GM10248 (cell line): Measurements from ENCODE around the gene KCNH4.

Experiments
- CTCF ChIA-PET: fragments of 300-600 bp; sonication (Branson Sonifier 250); formaldehyde crosslinking; extraction: SDS; loops from one replicate; lab custom pipeline; 2021; ENCODE audit warnings: antibody characterized with exemption; lab: Yijun Ruan, JAX
- POLR2A ChIA-PET: fragments of 350-650 bp; sonication (Branson Sonifier 250); formaldehyde crosslinking; extraction: SDS; loops from one replicate; lab custom pipeline; 2020; ENCODE audit warnings: antibody characterized with exemption; lab: Yijun Ruan, JAX
- DNase-seq: peaks from one replicate; pipeline ENCODE4 v3.0.0; 2012; ENCODE audit errors: extremely low spot score
- TF ChIP-seq, protein P1 (sequence below): IDR thresholded peaks from 2 replicates; pipeline ENCODE4 v1.5.1; 2012; ENCODE audit warnings: mild to moderate bottlenecking, low read depth; ENCODE audit errors: extremely low read depth, missing control alignments, control extremely low read depth

Gene KCNH4

DNA sequence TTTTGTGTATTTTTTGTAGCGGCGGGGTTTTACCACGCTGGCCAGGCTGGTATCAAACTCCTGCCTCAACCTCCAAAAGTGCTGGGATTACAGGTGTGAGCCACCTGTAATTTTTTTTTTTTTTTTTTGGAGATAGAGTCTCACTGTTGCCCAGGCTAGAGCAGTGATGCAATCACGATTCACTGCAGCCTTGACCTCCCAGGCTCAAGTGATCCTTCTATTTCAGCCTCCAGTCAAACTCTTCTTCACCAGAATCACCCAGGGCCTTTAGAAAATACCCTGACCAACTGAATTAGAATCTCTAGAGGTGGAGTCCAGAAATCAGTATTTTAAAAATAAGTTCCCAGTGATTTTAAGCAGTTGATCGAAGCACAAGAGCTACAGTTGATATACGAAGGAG lies 45.8 kb downstream of the KCNH4 start:
- CTCF ChIA-PET, result interaction anchor here (0.9 to 8.2 kb wide), 9 partner anchors 10 to 112 kb away, joined by 3 to 47 read pairs (median 5); partner anchors contain the start of gene KCNH4
- DNase-seq, result no peak
- POLR2A ChIA-PET, result interaction anchor here (0.6 kb wide), 1 partner anchor 1183 kb away, joined by 5 read pairs; no protein-coding TSS in a partner anchor
- TF ChIP-seq, protein P1, sequence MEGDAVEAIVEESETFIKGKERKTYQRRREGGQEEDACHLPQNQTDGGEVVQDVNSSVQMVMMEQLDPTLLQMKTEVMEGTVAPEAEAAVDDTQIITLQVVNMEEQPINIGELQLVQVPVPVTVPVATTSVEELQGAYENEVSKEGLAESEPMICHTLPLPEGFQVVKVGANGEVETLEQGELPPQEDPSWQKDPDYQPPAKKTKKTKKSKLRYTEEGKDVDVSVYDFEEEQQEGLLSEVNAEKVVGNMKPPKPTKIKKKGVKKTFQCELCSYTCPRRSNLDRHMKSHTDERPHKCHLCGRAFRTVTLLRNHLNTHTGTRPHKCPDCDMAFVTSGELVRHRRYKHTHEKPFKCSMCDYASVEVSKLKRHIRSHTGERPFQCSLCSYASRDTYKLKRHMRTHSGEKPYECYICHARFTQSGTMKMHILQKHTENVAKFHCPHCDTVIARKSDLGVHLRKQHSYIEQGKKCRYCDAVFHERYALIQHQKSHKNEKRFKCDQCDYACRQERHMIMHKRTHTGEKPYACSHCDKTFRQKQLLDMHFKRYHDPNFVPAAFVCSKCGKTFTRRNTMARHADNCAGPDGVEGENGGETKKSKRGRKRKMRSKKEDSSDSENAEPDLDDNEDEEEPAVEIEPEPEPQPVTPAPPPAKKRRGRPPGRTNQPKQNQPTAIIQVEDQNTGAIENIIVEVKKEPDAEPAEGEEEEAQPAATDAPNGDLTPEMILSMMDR, result no peak

DNA sequence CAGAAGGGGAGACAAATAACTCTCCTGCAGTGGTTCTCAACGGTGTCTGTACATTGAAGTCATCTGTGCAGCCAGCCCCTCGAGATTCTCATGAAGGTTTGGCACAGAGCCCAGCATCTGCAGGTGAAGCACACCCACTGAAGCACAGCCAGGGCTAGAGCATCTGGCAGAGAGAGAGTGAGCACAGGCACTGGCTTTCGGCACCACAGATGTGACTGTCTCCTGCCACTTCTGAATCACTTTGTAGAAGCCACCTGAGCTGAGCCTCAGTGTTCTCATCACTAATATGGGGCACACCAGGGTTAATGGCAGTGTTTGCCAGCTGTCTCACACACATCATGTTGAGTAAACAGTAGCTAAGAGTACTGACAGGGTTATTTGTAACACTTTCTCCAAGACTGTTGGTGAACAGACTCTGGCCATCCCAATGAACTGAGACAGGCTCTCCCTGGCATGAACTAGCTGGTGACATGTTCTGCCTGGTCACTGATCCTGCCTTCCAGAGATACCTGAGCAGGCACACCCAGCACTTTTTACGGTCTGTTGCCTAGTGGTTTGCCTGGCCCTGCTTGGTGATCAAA lies 47.4 kb downstream of the KCNH4 start:
- TF ChIP-seq, protein P1, result no peak
- ChIA-PET POLR2A (no interaction called here), CTCF (interaction anchor here (1.0 to 8.2 kb wide), 7 partner anchors 9 to 379 kb away, joined by 3 to 47 read pairs (median 4); no protein-coding TSS in a partner anchor)
- DNase-seq, result peak; percentile 61

DNA sequence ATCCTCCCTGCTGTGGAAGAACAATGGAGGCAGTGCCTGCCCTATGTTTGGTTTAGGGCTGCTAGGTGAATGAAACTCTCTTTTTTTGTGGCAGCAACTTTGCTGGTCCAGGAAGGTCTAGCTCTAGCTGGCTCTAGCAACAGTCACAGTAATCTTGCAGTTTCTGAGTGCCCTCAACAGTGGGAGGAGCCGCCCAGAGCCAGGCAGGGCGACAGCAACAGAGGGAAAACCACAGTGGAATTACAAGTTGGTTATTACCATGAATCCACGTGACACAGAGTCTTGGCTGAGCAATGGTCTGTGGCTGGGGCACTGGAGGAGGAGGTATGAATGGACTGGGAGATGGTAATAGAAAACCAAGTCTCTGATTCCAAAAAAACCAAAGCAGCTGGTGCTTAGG lies 48.0 kb downstream of the KCNH4 start:
- DNase-seq, result no peak
- ChIA-PET CTCF (interaction anchor here (1.2 to 8.2 kb wide), 2 partner anchors 10 to 14 kb away, joined by 3 to 47 read pairs; no protein-coding TSS in a partner anchor), POLR2A (no interaction called here)
- TF ChIP-seq, protein P1, result no peak

DNA sequence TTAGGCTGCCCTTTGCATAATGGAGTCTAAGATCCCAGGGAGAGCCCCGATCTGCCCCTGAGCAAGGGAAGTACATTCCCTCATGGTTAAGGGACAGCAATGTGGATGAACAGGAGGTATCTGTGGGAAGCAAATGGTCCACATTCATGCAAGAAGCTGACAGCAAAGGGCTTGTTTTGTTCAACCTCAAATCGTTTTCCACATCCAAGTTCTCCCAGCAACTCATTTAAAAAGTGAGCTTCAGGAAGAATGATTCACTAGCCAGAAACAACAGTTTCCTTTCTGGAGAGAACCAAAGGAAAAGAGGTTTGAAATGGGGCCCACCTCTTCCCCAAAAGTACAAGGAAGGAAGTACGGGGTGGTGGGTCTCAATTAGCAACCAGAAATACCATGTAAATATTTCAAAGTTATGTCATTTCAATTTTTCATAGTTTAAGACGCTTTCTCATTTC lies 48.9 kb downstream of the KCNH4 start:
- TF ChIP-seq, protein P1, result no peak
- POLR2A ChIA-PET, result no interaction called here
- CTCF ChIA-PET, result interaction anchor here (0.8 to 8.2 kb wide), 6 partner anchors 11 to 106 kb away, joined by 3 to 47 read pairs (median 6); no protein-coding TSS in a partner anchor
- DNase-seq, result no peak

DNA sequence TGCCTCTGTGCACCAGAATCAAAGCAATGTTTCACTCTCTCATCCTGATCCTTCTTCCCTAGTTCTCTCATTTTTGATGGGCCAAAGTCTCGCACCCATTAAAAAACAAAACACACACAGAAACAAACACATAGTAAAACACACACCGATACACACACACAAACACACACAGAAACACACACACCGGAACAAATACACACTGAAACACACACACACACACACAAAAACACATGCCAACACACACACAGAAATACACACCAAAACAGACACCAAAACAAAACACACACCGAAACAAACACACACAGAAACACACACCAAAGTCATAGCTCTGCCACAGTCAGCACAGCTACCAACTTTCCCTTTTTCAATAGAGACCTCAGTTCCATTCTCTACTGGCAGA lies 49.7 kb downstream of the KCNH4 start:
- DNase-seq, result no peak
- TF ChIP-seq, protein P1, result no peak
- CTCF ChIA-PET, result interaction anchor here (1.3 to 8.2 kb wide), 6 partner anchors 12 to 113 kb away, joined by 3 to 47 read pairs (median 6); partner anchors contain the start of gene DNAJC7
- POLR2A ChIA-PET, result no interaction called here

DNA sequence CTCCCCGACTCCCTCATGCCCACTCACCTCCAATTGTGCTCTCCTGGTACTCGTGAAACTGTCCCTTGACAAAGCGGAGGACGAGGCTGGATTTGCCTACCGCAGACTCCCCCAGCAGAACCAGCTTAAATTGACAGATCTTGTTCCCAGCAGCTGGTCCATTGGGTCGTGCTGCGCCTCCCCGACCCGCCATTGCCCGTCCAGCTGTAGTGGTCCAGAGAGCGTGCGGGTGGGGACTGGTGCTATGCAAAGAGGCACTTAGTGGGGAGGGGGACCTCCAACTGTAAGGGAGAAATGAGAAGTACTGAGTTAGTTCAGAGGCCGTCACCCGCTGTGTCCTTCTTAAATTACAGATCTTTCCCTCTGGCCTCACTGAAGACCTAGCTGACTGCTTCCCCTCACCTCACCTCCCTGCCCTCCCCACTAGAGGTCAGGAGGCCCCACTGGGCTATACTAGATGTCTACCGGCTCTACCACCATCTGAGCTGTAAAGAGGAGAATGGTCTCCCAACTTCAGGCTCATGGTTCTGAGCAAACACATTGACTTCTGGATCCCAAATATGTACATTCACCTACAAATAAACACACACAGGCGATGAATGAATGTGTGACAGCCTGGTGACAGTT lies 50.5 kb downstream of the KCNH4 start:
- ChIA-PET CTCF (interaction anchor here (0.8 to 8.2 kb wide), 10 partner anchors 12 to 113 kb away, joined by 3 to 47 read pairs (median 5); partner anchors contain the start of genes DNAJC7 and NKIRAS2), POLR2A (no interaction called here)
- TF ChIP-seq, protein P1, result no peak
- no peak for DNase-seq
